HG02642 (cell line): Measurements from ENCODE around the gene PSMD8.
"Not testable (repeated sequence)": the region's sequence is repeated elsewhere in the genome, so short reads cannot be mapped to it uniquely, and the experiment has no call there.

Experiments used
- ATAC-seq: cut with Tn5 transposase; IDR thresholded peaks from one replicate; pipeline ENCODE4 v1.9.1; 2021; ENCODE audit warnings: mild to moderate bottlenecking; ENCODE audit not compliant: unreplicated experiment, poor library complexity

The PSMD8 gene

GRCh38 chr19:38374332-38375097, at the start of gene PSMD8:
PSMD8 (plus strand) TSS chr19:38374571; CDS start chr19:38374602, 31 bp downstream.
- peak; percentile 97 for ATAC-seq

- no peak for ATAC-seq
Observed at GRCh38 chr19:38326591-38326990, 47.8 kb upstream of the PSMD8 start.

- no peak for ATAC-seq
Observed at GRCh38 chr19:38329651-38330050, 44.7 kb upstream of the PSMD8 start.

GRCh38 chr19:38331728-38332127, 42.6 kb upstream of the PSMD8 start:
- ATAC-seq = no peak

GRCh38 chr19:38333245-38333644, 41.1 kb upstream of the PSMD8 start:
- ATAC-seq = no peak

- ATAC-seq = peak; percentile 76
Observed at GRCh38 chr19:38335949-38336637, 38.3 kb upstream of the PSMD8 start.

- peak; percentile 57 for ATAC-seq
Observed at GRCh38 chr19:38336638-38337359, 37.6 kb upstream of the PSMD8 start.

GRCh38 chr19:38337360-38337653, 37.1 kb upstream of the PSMD8 start:
- no peak for ATAC-seq

- ATAC-seq = not testable (repeated sequence)
Observed at GRCh38 chr19:38339011-38339410, 35.4 kb upstream of the PSMD8 start.

- no peak for ATAC-seq
Observed at GRCh38 chr19:38340927-38341326, 33.4 kb upstream of the PSMD8 start.

- no peak for ATAC-seq
Observed at GRCh38 chr19:38346837-38347236, 27.5 kb upstream of the PSMD8 start.

GRCh38 chr19:38350883-38351282, 23.5 kb upstream of the PSMD8 start:
- no peak for ATAC-seq

- ATAC-seq = no peak
Observed at GRCh38 chr19:38351865-38352395, 22.4 kb upstream of the PSMD8 start.

- ATAC-seq = no peak
Observed at GRCh38 chr19:38352611-38353010, 21.8 kb upstream of the PSMD8 start.

- no peak for ATAC-seq
Observed at GRCh38 chr19:38355728-38356725, 18.3 kb upstream of the PSMD8 start.

- ATAC-seq = no peak
Observed at GRCh38 chr19:38358071-38358470, 16.3 kb upstream of the PSMD8 start.

GRCh38 chr19:38359242-38360021, 14.9 kb upstream of the PSMD8 start:
- ATAC-seq = no peak

GRCh38 chr19:38360351-38360750, 14.0 kb upstream of the PSMD8 start:
- no peak for ATAC-seq
